H1 (cell line): ENCODE results near the gene KCNMB2. TPM values are rescaled to one million over a fixed set of nuclear protein-coding genes. Genes with fewer than 3 reads are reported as not detected.

Source experiments
- CTCF ChIA-PET: fragments of 300-600 bp; sonication (Branson Sonifier 250); formaldehyde crosslinking; loops from one replicate; lab custom pipeline; 2021; ENCODE audit not compliant: partially characterized antibody; lab: Charles Lee
- POLR2A ChIA-PET: fragments of 300-600 bp; sonication (Branson Sonifier 250); formaldehyde crosslinking; loops from one replicate; lab custom pipeline; 2021; ENCODE audit warnings: inconsistent platforms; ENCODE audit not compliant: partially characterized antibody; lab: Charles Lee
- DNase-seq, 2 experiments: peaks; one replicate each; pipeline versions ENCODE4 v3.0.0 to v3.0.0-alpha.2; 2010 to 2022; ENCODE audit warnings: low spot score in 2 of 2, low read depth in 1 of 2, mixed read lengths in 1 of 2
- FAIRE-seq: peaks from 2 replicates; lab custom pipeline; 2011; peaks lifted over from hg19 to GRCh38; lab: Jason Lieb, UNC
- H2AFZ ChIP-seq: 2 replicates; pipeline ENCODE4 v1.8.1; 2012; ENCODE audit warnings: low read length, inconsistent platforms
- H2AK5ac ChIP-seq: 2 replicates; pipeline ENCODE4 v1.6.1; 2013; ENCODE audit warnings: low read depth, low read length
- H2BK120ac ChIP-seq: replicated peaks from 2 replicates; pipeline ENCODE3; 2013; ENCODE audit warnings: low read depth, low read length, inconsistent platforms
- H2BK12ac ChIP-seq: 2 replicates; pipeline ENCODE4 v1.6.1; 2013; ENCODE audit warnings: low read depth, low read length
- H2BK15ac ChIP-seq: 2 replicates; pipeline ENCODE4 v1.6.1; 2013; ENCODE audit warnings: low read length
- H2BK20ac ChIP-seq: 2 replicates; pipeline ENCODE4 v1.6.1; 2013; ENCODE audit warnings: low read length
- H2BK5ac ChIP-seq: 2 replicates; pipeline ENCODE4 v1.6.1; 2013; ENCODE audit warnings: low read depth, low read length
- H3K14ac ChIP-seq: 2 replicates; pipeline ENCODE4 v1.6.1; 2013; ENCODE audit warnings: inconsistent platforms; ENCODE audit not compliant: insufficient read length
- H3K18ac ChIP-seq: 2 replicates; pipeline ENCODE4 v1.6.1; 2013; ENCODE audit warnings: low read length; ENCODE audit errors: extremely low read depth
- H3K23ac ChIP-seq: 2 replicates; pipeline ENCODE4 v1.6.1; 2013; ENCODE audit warnings: inconsistent platforms; ENCODE audit not compliant: insufficient read length
- H3K23me2 ChIP-seq: 2 replicates; pipeline ENCODE4 v1.6.1; 2013; ENCODE audit warnings: low read depth, low read length
- H3K27ac ChIP-seq: 2 replicates; pipeline ENCODE4 v1.6.1; 2011; ENCODE audit warnings: low read depth, low read length, inconsistent platforms
- H3K27me3 ChIP-seq, 4 experiments: replicated peaks in 1 of 4; 1 replicate in 1 of 4; 2 replicates in 3 of 4; pipeline versions ENCODE4 v1.6.1 to v1.8.1; 2011 to 2013; ENCODE audit warnings: low read length in 3 of 4, mild to moderate bottlenecking in 3 of 4, inconsistent platforms in 2 of 4, mixed read lengths in 2 of 4, moderate library complexity in 1 of 4; ENCODE audit not compliant: control insufficient read depth in 3 of 4, insufficient read depth in 3 of 4; ENCODE audit errors: extremely low read depth in 1 of 4
- H3K36me3 ChIP-seq, 4 experiments: 2 replicates each; pipeline versions ENCODE4 v1.6.1 to v1.8.1; 2011 to 2013; ENCODE audit warnings: mild to moderate bottlenecking in 4 of 4, low read length in 3 of 4, moderate library complexity in 2 of 4, control low read depth in 1 of 4, inconsistent platforms in 1 of 4; ENCODE audit not compliant: insufficient read depth in 4 of 4, control insufficient read depth in 2 of 4
- H3K4ac ChIP-seq: replicated peaks from 2 replicates; pipeline ENCODE3; 2013; ENCODE audit warnings: low read length, low read depth, mixed read lengths, inconsistent platforms; ENCODE audit not compliant: insufficient read length
- H3K4me1 ChIP-seq, 4 experiments: replicated peaks in 1 of 4; 1 replicate in 1 of 4; 2 replicates in 3 of 4; pipeline versions ENCODE4 v1.6.1 to v1.8.1; 2011 to 2013; ENCODE audit warnings: low read length in 3 of 4, inconsistent platforms in 2 of 4, mixed read lengths in 1 of 4; ENCODE audit not compliant: insufficient read depth in 4 of 4, control insufficient read depth in 3 of 4
- H3K4me2 ChIP-seq, 2 experiments: 2 replicates each; pipeline versions ENCODE4 v1.6.1 to v1.8.1; 2011 to 2013; ENCODE audit warnings: low read depth in 2 of 2, low read length in 2 of 2, control low read depth in 1 of 2, inconsistent platforms in 1 of 2, mild to moderate bottlenecking in 1 of 2; ENCODE audit not compliant: insufficient read depth in 1 of 2
- H3K4me3 ChIP-seq, 4 experiments: fragments of 200-600, 300-600 bp in 1 of 4; sonication (generic), shearing (Covaris generic), sonication (Bioruptor Twin) in 1 of 4; 2 replicates each; pipeline versions ENCODE4 v1.5.1 to v1.8.1; 2011 to 2016; ENCODE audit warnings: low read length in 4 of 4, low read depth in 3 of 4, control low read depth in 2 of 4, inconsistent platforms in 2 of 4, mild to moderate bottlenecking in 2 of 4, mixed read lengths in 1 of 4, moderate library complexity in 1 of 4; ENCODE audit not compliant: insufficient read depth in 2 of 4; ENCODE audit errors: extremely low read depth in 1 of 4
- H3K56ac ChIP-seq: replicated peaks from 2 replicates; pipeline ENCODE3; 2013; ENCODE audit warnings: low read depth, mild to moderate bottlenecking, mixed read lengths, low read length, inconsistent platforms; ENCODE audit not compliant: insufficient read length
- H3K79me1 ChIP-seq: 2 replicates; pipeline ENCODE4 v1.6.1; 2013; ENCODE audit warnings: low read depth, low read length, control low read depth
- H3K79me2 ChIP-seq, 2 experiments: 2 replicates each; pipeline versions ENCODE4 v1.6.1 to v1.8.1; 2012 to 2013; ENCODE audit warnings: low read length in 2 of 2, mild to moderate bottlenecking in 2 of 2, inconsistent platforms in 1 of 2; ENCODE audit not compliant: insufficient read depth in 2 of 2, control insufficient read depth in 1 of 2
- H3K9ac ChIP-seq, 4 experiments: replicated peaks in 1 of 4; 1 replicate in 1 of 4; 2 replicates in 3 of 4; pipeline versions ENCODE4 v1.6.1 to v1.8.1; 2011 to 2013; ENCODE audit warnings: low read depth in 3 of 4, low read length in 3 of 4, control low read depth in 2 of 4, mild to moderate bottlenecking in 2 of 4, moderate library complexity in 2 of 4, inconsistent platforms in 1 of 4; ENCODE audit errors: extremely low read depth in 1 of 4
- H3K9me3 ChIP-seq, 2 experiments: 2 replicates each; pipeline versions ENCODE4 v1.6.1 to v1.8.1; 2012 to 2013; ENCODE audit warnings: mild to moderate bottlenecking in 2 of 2, moderate library complexity in 2 of 2, control low read depth in 1 of 2, inconsistent platforms in 1 of 2, low read depth in 1 of 2, low read length in 1 of 2, mixed read lengths in 1 of 2; ENCODE audit not compliant: insufficient read depth in 2 of 2
- H4K20me1 ChIP-seq, 2 experiments: replicated peaks in 1 of 2; 2 replicates each; pipeline versions ENCODE3 to v1.8.1; 2011 to 2013; ENCODE audit warnings: inconsistent platforms in 2 of 2, low read length in 2 of 2, mild to moderate bottlenecking in 1 of 2; ENCODE audit not compliant: insufficient read depth in 2 of 2, control insufficient read depth in 1 of 2
- H4K5ac ChIP-seq: 2 replicates; pipeline ENCODE4 v1.6.1; 2013; ENCODE audit warnings: low read length, low read depth, mixed read lengths, inconsistent platforms; ENCODE audit not compliant: insufficient read length
- H4K8ac ChIP-seq: 2 replicates; pipeline ENCODE4 v1.8.0; 2013; ENCODE audit warnings: mild to moderate bottlenecking, moderate library complexity, low read length, inconsistent platforms; ENCODE audit not compliant: insufficient read depth; ENCODE audit errors: extremely low read depth
- H4K91ac ChIP-seq: replicated peaks from 2 replicates; pipeline ENCODE3; 2013; ENCODE audit warnings: low read length, mixed read lengths, inconsistent platforms; ENCODE audit not compliant: insufficient read length
- ATF3 ChIP-seq: IDR thresholded peaks from 2 replicates; pipeline ENCODE4 v1.6.1; 2011; ENCODE audit warnings: low read depth, mild to moderate bottlenecking, low read length; ENCODE audit not compliant: insufficient read depth
- CBX8 ChIP-seq: fragments of 300-800, 300-1000 bp; sonication (generic); IDR thresholded peaks from 2 replicates; pipeline ENCODE4 v1.7.1; 2016; ENCODE audit warnings: low read depth, low read length, borderline replicate concordance
- CEBPB ChIP-seq: IDR thresholded peaks from 2 replicates; pipeline ENCODE4 v1.6.1; 2012; ENCODE audit warnings: low read depth, low read length
- EZH2 ChIP-seq: fragments of 200-600 bp; sonication (generic); IDR thresholded peaks from 2 replicates; pipeline ENCODE4 v1.7.1; 2012; ENCODE audit warnings: low read depth, mild to moderate bottlenecking, moderate library complexity, low read length, inconsistent platforms; ENCODE audit not compliant: severe bottlenecking
- GTF2F1 ChIP-seq: IDR thresholded peaks from 2 replicates; pipeline ENCODE4 v1.6.1; 2012; ENCODE audit warnings: low read depth, low read length, improper control_type of control experiment, borderline replicate concordance
- HDAC2 ChIP-seq, 2 experiments: fragments of 300-600 bp in 1 of 2; sonication (generic) in 1 of 2; IDR thresholded peaks; 2 replicates each; pipeline ENCODE4 v1.6.1; 2011 to 2012; ENCODE audit warnings: low read depth in 2 of 2, low read length in 2 of 2, mild to moderate bottlenecking in 2 of 2, moderate library complexity in 2 of 2, borderline replicate concordance in 1 of 2, inconsistent platforms in 1 of 2
- JUN ChIP-seq: IDR thresholded peaks from 2 replicates; pipeline ENCODE4 v1.6.1; 2011; ENCODE audit warnings: low read depth, mild to moderate bottlenecking, improper control_type of control experiment, low read length
- MAFK ChIP-seq: IDR thresholded peaks from 2 replicates; pipeline ENCODE4 v1.6.1; 2012; ENCODE audit warnings: low read depth, mild to moderate bottlenecking, improper control_type of control experiment, low read length
- NRF1 ChIP-seq: IDR thresholded peaks from 2 replicates; pipeline ENCODE4 v1.6.1; 2011; ENCODE audit warnings: mild to moderate bottlenecking, low read depth, low read length, improper control_type of control experiment
- PHF8 ChIP-seq: fragments of 200-600 bp; sonication (generic); conservative IDR thresholded peaks from 2 replicates; pipeline ENCODE4 v1.7.1; 2012; ENCODE audit warnings: low read depth, mild to moderate bottlenecking, inconsistent platforms, low read length, moderate library complexity
- POLR2A ChIP-seq, 2 experiments: IDR thresholded peaks; 1 replicate in 1 of 2; 2 replicates in 1 of 2; pipeline ENCODE4 v1.6.1; 2011; ENCODE audit warnings: low read depth in 2 of 2, low read length in 2 of 2, mild to moderate bottlenecking in 2 of 2; ENCODE audit errors: control extremely low read depth in 1 of 2
- SIN3A ChIP-seq, 2 experiments: IDR thresholded peaks in 1 of 2; conservative IDR thresholded peaks in 1 of 2; 2 replicates each; pipeline ENCODE4 v1.6.1; 2011 to 2012; ENCODE audit warnings: low read length in 2 of 2, improper control_type of control experiment in 1 of 2, low read depth in 1 of 2, mild to moderate bottlenecking in 1 of 2
- SIRT6 ChIP-seq: IDR thresholded peaks from one replicate; pipeline ENCODE4 v1.7.1; 2012; ENCODE audit warnings: low read length, inconsistent platforms
- SRF ChIP-seq: IDR thresholded peaks from 2 replicates; pipeline ENCODE4 v1.6.1; 2011; ENCODE audit warnings: mild to moderate bottlenecking, low read depth, low read length, moderate library complexity
- WGBS, 2 experiments: shearing (Covaris generic) in 1 of 2; methylation state at CpG; one replicate each; pipeline versions ENCODE4 v1.1.6 to v1.1.7; 2013 to 2015; ENCODE audit warnings: low lambda C conversion rate in 2 of 2, mixed read lengths in 2 of 2, inconsistent platforms in 1 of 2, low coverage in 1 of 2, missing lambda C conversion rate in 1 of 2; ENCODE audit not compliant: insufficient replicate concordance in 2 of 2, insufficient coverage in 1 of 2, insufficient read length in 1 of 2; ENCODE audit errors: extremely low coverage in 1 of 2, missing lambda C conversion rate in 1 of 2; 5-methylcytosine and 5-hydroxymethylcytosine counted together
- polyA plus RNA-seq, 7 experiments: library from polyadenylated mRNA; depleted of rRNA in 3 of 7; stranded (reverse) in 5 of 7; unstranded in 2 of 7; fragments of >200 nt in 5 of 7; fragments of 200-250 nt in 2 of 7; gene quantifications; 1 replicate in 5 of 7; 2 replicates in 1 of 7; 4 replicates in 1 of 7; pipeline versions ENCODE4 v1.2.1 to v1.2.3, GENCODE V29; 2011 to 2013; ENCODE audit warnings: missing spikeins in 2 of 7, mixed read lengths in 2 of 7
- total RNA-seq: library from RNA; stranded (reverse); fragmentation: NEBNext Ultra II Directional; extraction: Animal tissue kit (Norgen Biotek cat#: 25700); gene quantifications from 2 replicates; pipeline ENCODE4 v1.2.1, GENCODE V29; 2021

KCNMB2 gene
- total and polyA plus RNA-seq, 2 of the 8 experiments (the other 6 are each of a cell fraction or from before 2014, with no cell fraction given) = not detected

DNA sequence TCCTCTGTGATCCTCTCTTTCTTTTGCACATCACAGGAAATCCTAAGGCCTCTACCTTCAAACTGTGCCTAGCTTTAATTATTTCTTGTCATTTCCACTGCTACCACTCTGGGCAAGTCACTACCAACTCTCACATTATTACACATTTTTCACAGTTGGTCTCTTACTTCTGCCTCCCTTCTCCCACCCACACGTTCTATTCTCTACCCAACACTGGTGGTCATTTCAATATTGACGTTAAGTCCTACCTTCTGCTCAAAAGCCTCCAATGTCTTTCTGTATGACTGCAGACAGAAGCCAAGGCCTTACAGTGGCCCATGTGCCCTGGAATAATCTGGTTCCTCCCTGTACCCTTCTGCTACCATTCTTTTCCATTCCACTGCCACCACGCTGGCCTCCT is 3.9 kb downstream of the KCNMB2 start:
- Histone ChIP-seq H4K5ac (no peak overlapping the region), H3K79me2 (no peaks in the 10 kb centered on the region), H3K18ac (no peak overlapping the region), H3K4ac (no peak overlapping the region), H4K91ac (no peak overlapping the region), H2BK15ac (no peak overlapping the region), H3K36me3 (no peaks in the 10 kb centered on the region), H3K23me2 (peaks cover 5% of the 10 kb centered on the region), H2BK12ac (no peak overlapping the region), H2BK120ac (no peak overlapping the region), H2BK5ac (no peak overlapping the region), H3K9me3 (no peaks in the 10 kb centered on the region), H3K56ac (no peak overlapping the region), H2AK5ac (no peak overlapping the region), H2AFZ (no peak overlapping the region), H3K14ac (no peak overlapping the region), H4K8ac (no peak overlapping the region), H3K4me2 (no peak overlapping the region), H3K4me1 (peaks cover 0 to 17% (median 4%) of the 10 kb centered on the region in 4 experiments; a peak in 4 of 7 replicates), H4K20me1 (no peaks in the 10 kb centered on the region), H3K79me1 (no peaks in the 10 kb centered on the region), H3K23ac (no peak overlapping the region), H2BK20ac (no peak overlapping the region), H3K9ac (no peak overlapping the region), H3K27ac (no peak overlapping the region), H3K4me3 (no peak overlapping the region), H3K27me3 (peaks cover 0 to 5% (median under 1%) of the 10 kb centered on the region in 4 experiments; a peak in 3 of 7 replicates)
- DNase-seq = no peak
- 89% methylated on average over 3 of the region's 3 CpGs; no CpG with 5 or more reads in 1 of the 2 experiments for WGBS, 2 experiments
- ChIA-PET POLR2A (no interaction called here), CTCF (no interaction called here)
- no peak for FAIRE-seq
- TF ChIP-seq CEBPB = no peak
- no peak for TF ChIP-seq ATF3
- TF ChIP-seq SIRT6 = no peak
- no peak for TF ChIP-seq NRF1
- TF ChIP-seq CBX8 = no peak
- TF ChIP-seq PHF8 = no peak
- no peak for TF ChIP-seq GTF2F1
- TF ChIP-seq EZH2 = no peak
- no peak for TF ChIP-seq SRF
- no peak for TF ChIP-seq JUN
- TF ChIP-seq HDAC2 (IDR thresholded peaks at IDR 0.05; ENCODE audit: borderline replicate concordance in 1 of 2, low read depth in 2 of 2, low read length in 2 of 2) = no peak
- TF ChIP-seq POLR2A (IDR thresholded peaks at IDR 0.05; ENCODE audit: control extremely low read depth in 1 of 2, low read depth in 2 of 2, low read length in 2 of 2) = no peak
- no peak for TF ChIP-seq MAFK
- TF ChIP-seq SIN3A (conservative IDR thresholded peaks at IDR 0.05 in 1 of 2, IDR thresholded peaks at IDR 0.05 in 1 of 2; ENCODE audit: low read depth in 1 of 2, low read length in 2 of 2) = no peak
